ENCODE data around the gene ATG3.
"Not testable (repeated sequence)": the region's sequence is repeated elsewhere in the genome, so short reads cannot be mapped to it uniquely, and the experiment has no call there.

ATG3 gene

GRCh38 chr3:112585782-112586181, 24.0 kb upstream of the ATG3 start:
- Histone ChIP-seq H3K9me3 (ENCODE audit: control insufficient read depth, insufficient read depth, low read length) (no peaks in the 10 kb centered on the region), H3K9ac (ENCODE audit: low read depth, low read length) (no peak overlapping the region), H3K36me3 (ENCODE audit: control insufficient read depth, insufficient read depth, low read length) (no peaks in the 10 kb centered on the region), H3K4me3 (ENCODE audit: low read depth, low read length) (no peak overlapping the region), H3K4me1 (ENCODE audit: control insufficient read depth, insufficient read depth, low read length) (no peaks in the 10 kb centered on the region), H3K27me3 (ENCODE audit: control insufficient read depth, insufficient read depth, low read length) (no peaks in the 10 kb centered on the region)

GRCh38 chr3:112583105-112583504, 21.3 kb upstream of the ATG3 start:
- Histone ChIP-seq H3K36me3 (ENCODE audit: control insufficient read depth, insufficient read depth, low read length) (no peaks in the 10 kb centered on the region), H3K4me1 (ENCODE audit: control insufficient read depth, insufficient read depth, low read length) (no peaks in the 10 kb centered on the region), H3K9me3 (ENCODE audit: control insufficient read depth, insufficient read depth, low read length) (no peaks in the 10 kb centered on the region), H3K27me3 (ENCODE audit: control insufficient read depth, insufficient read depth, low read length) (no peaks in the 10 kb centered on the region), H3K4me3 (ENCODE audit: low read depth, low read length) (no peak overlapping the region), H3K9ac (ENCODE audit: low read depth, low read length) (no peak overlapping the region)

GRCh38 chr3:112582244-112582874, 20.6 kb upstream of the ATG3 start:
- Histone ChIP-seq H3K36me3 (ENCODE audit: control insufficient read depth, insufficient read depth, low read length) (no peaks in the 10 kb centered on the region), H3K9ac (ENCODE audit: low read depth, low read length) (no peak overlapping the region), H3K9me3 (ENCODE audit: control insufficient read depth, insufficient read depth, low read length) (no peaks in the 10 kb centered on the region), H3K4me1 (ENCODE audit: control insufficient read depth, insufficient read depth, low read length) (no peaks in the 10 kb centered on the region), H3K4me3 (ENCODE audit: low read depth, low read length) (no peak overlapping the region), H3K27me3 (ENCODE audit: control insufficient read depth, insufficient read depth, low read length) (no peaks in the 10 kb centered on the region)

- H3K27me3 ChIP-seq (ENCODE audit: control insufficient read depth, insufficient read depth, low read length), result no peaks in the 10 kb centered on the region
- no peak overlapping the region for H3K9ac ChIP-seq (ENCODE audit: low read depth, low read length)
- H3K36me3 ChIP-seq (ENCODE audit: control insufficient read depth, insufficient read depth, low read length), result no peaks in the 10 kb centered on the region
These were observed 17.9 kb upstream of the ATG3 start for GRCh38 chr3:112579697-112580096.

GRCh38 chr3:112579232-112579631, 17.5 kb upstream of the ATG3 start:
- Histone ChIP-seq H3K4me3 (ENCODE audit: low read depth, low read length) (no peak overlapping the region), H3K27me3 (ENCODE audit: control insufficient read depth, insufficient read depth, low read length) (no peaks in the 10 kb centered on the region), H3K36me3 (ENCODE audit: control insufficient read depth, insufficient read depth, low read length) (no peaks in the 10 kb centered on the region), H3K9me3 (ENCODE audit: control insufficient read depth, insufficient read depth, low read length) (no peaks in the 10 kb centered on the region), H3K4me1 (ENCODE audit: control insufficient read depth, insufficient read depth, low read length) (no peaks in the 10 kb centered on the region), H3K9ac (ENCODE audit: low read depth, low read length) (no peak overlapping the region)

More at GRCh38 chr3:112579697-112580096, 17.9 kb upstream of the ATG3 start:
- H3K4me3 ChIP-seq (ENCODE audit: low read depth, low read length), result no peak overlapping the region
- no peaks in the 10 kb centered on the region for H3K4me1 ChIP-seq (ENCODE audit: control insufficient read depth, insufficient read depth, low read length)
- H3K9me3 ChIP-seq (ENCODE audit: control insufficient read depth, insufficient read depth, low read length), result no peaks in the 10 kb centered on the region

GRCh38 chr3:112572701-112573100, 10.9 kb upstream of the ATG3 start:
- Histone ChIP-seq H3K9ac (ENCODE audit: low read depth, low read length) (no peak overlapping the region), H3K4me3 (ENCODE audit: low read depth, low read length) (no peak overlapping the region), H3K4me1 (ENCODE audit: control insufficient read depth, insufficient read depth, low read length) (no peaks in the 10 kb centered on the region), H3K36me3 (ENCODE audit: control insufficient read depth, insufficient read depth, low read length) (peaks cover 7% of the 10 kb centered on the region), H3K27me3 (ENCODE audit: control insufficient read depth, insufficient read depth, low read length) (no peaks in the 10 kb centered on the region), H3K9me3 (ENCODE audit: control insufficient read depth, insufficient read depth, low read length) (no peaks in the 10 kb centered on the region)

DNA sequence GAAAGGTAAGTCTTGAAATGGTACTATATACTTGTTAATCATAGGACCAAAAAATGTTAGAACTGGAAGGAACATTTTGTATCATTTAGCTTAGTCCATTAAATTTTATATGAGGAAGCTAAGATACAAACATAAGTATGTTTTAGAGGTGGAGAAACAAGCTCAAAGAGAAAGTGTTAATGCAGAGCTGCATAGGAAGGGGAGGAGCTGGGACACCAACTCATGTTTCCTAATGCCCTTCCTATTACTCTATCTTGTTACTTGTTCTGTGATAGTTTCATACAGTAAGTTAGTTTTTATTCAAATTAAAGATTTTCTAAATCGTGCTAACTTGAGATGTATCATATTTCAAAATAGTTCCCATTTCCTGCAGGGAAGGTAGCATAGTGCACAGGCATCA, 7.5 kb upstream of the ATG3 start:
- Histone ChIP-seq H3K4me1 (ENCODE audit: control insufficient read depth, insufficient read depth, low read length) (peaks cover 6% of the 10 kb centered on the region), H3K9ac (ENCODE audit: low read depth, low read length) (no peak overlapping the region), H3K36me3 (ENCODE audit: control insufficient read depth, insufficient read depth, low read length) (peaks cover 7% of the 10 kb centered on the region), H3K4me3 (ENCODE audit: low read depth, low read length) (no peak overlapping the region), H3K9me3 (ENCODE audit: control insufficient read depth, insufficient read depth, low read length) (no peaks in the 10 kb centered on the region), H3K27me3 (ENCODE audit: control insufficient read depth, insufficient read depth, low read length) (no peaks in the 10 kb centered on the region)

DNA sequence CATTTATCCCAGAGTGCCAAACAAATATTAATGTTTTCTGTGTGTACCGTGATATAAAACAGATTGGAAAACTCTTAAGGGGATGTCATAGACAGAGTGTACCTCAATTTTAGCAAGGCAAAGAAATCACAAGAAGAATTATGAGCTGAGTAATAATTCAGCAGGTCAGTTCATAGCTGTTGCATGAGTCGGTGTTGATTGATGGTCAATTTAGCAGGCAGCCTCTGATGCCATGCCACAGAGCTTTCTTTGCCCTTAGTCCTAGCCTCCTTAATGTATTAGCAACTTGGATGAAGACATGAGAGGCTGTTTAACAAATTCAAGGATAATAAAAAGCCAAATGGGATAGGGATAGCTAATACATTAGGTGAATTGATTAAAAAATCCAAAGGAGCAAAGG, 6.9 kb upstream of the ATG3 start:
- Histone ChIP-seq H3K36me3 (ENCODE audit: control insufficient read depth, insufficient read depth, low read length) (peaks cover 7% of the 10 kb centered on the region), H3K9ac (ENCODE audit: low read depth, low read length) (no peak overlapping the region), H3K9me3 (ENCODE audit: control insufficient read depth, insufficient read depth, low read length) (no peaks in the 10 kb centered on the region), H3K4me3 (ENCODE audit: low read depth, low read length) (no peak overlapping the region), H3K4me1 (ENCODE audit: control insufficient read depth, insufficient read depth, low read length) (peaks cover 8% of the 10 kb centered on the region), H3K27me3 (ENCODE audit: control insufficient read depth, insufficient read depth, low read length) (no peaks in the 10 kb centered on the region)

GRCh38 chr3:112564940-112565305, 3.2 kb upstream of the ATG3 start:
- H3K9me3 ChIP-seq (ENCODE audit: control insufficient read depth, insufficient read depth, low read length), result no peaks in the 10 kb centered on the region
- no peaks in the 10 kb centered on the region for H3K36me3 ChIP-seq (ENCODE audit: control insufficient read depth, insufficient read depth, low read length)
- peaks cover 12% of the 10 kb centered on the region for H3K4me1 ChIP-seq (ENCODE audit: control insufficient read depth, insufficient read depth, low read length)
- H3K9ac ChIP-seq (ENCODE audit: low read depth, low read length), result no peak overlapping the region
- peak overlapping the region; percentile 27 for H3K4me3 ChIP-seq (ENCODE audit: low read depth, low read length)
- no peaks in the 10 kb centered on the region for H3K27me3 ChIP-seq (ENCODE audit: control insufficient read depth, insufficient read depth, low read length)

DNA sequence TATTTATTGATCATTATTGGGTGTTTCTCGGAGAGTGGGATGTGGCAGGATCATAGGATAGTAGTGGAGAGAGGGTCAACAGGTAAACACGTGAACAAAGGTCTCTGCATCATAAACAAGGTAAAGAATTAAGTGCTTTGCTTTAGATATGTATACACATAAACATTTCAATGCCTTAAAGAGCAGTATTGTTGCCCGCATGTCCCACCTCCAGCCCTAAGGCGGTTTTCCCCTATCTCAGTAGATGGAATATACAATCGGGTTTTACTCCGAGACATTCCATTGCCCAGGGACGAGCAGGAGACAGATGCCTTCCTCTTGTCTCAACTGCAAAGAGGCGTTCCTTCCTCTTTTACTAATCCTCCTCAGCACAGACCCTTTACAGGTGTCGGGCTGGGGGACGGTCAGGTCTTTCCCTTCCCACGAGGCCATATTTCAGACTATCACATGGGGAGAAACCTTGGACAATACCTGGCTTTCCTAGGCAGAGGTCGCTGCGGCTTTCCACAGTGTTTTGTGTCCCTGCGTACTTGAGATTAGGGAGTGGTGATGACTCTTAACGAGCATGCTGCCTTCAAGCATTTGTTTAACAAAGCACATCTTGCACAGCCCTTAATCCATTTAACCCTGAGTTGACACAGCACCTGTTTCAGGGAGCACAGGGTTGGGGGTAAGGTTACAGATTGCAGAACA, 2.6 kb upstream of the ATG3 start:
- H3K9ac ChIP-seq (ENCODE audit: low read depth, low read length); H3K36me3 ChIP-seq (ENCODE audit: control insufficient read depth, insufficient read depth, low read length); H3K27me3 ChIP-seq (ENCODE audit: control insufficient read depth, insufficient read depth, low read length); H3K9me3 ChIP-seq (ENCODE audit: control insufficient read depth, insufficient read depth, low read length): not testable (repeated sequence)
- peaks cover 17% of the 10 kb centered on the region for H3K4me1 ChIP-seq (ENCODE audit: control insufficient read depth, insufficient read depth, low read length)
- peak overlapping the region; percentile 97 for H3K4me3 ChIP-seq (ENCODE audit: low read depth, low read length)

DNA sequence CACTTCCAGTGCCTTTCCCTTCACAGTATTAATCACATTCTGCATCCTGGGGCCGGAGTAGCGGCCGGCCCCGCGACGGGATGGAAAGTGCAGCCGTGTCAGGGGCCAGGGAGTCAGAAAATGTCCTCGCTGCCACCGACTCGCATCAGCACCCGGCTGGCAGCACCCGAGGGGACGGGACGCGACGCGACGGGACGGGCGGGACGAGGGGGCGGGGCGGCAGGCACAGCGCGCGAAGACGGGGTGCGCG, 353 bp downstream of the ATG3 start:
- no peaks in the 10 kb centered on the region for H3K9me3 ChIP-seq (ENCODE audit: control insufficient read depth, insufficient read depth, low read length)
- peaks cover 20% of the 10 kb centered on the region for H3K4me1 ChIP-seq (ENCODE audit: control insufficient read depth, insufficient read depth, low read length)
- H3K4me3 ChIP-seq (ENCODE audit: low read depth, low read length), result peak overlapping the region; percentile 97
- H3K27me3 ChIP-seq (ENCODE audit: control insufficient read depth, insufficient read depth, low read length), result no peaks in the 10 kb centered on the region
- no peaks in the 10 kb centered on the region for H3K36me3 ChIP-seq (ENCODE audit: control insufficient read depth, insufficient read depth, low read length)
- peak overlapping the region; percentile 67 for H3K9ac ChIP-seq (ENCODE audit: low read depth, low read length)

DNA sequence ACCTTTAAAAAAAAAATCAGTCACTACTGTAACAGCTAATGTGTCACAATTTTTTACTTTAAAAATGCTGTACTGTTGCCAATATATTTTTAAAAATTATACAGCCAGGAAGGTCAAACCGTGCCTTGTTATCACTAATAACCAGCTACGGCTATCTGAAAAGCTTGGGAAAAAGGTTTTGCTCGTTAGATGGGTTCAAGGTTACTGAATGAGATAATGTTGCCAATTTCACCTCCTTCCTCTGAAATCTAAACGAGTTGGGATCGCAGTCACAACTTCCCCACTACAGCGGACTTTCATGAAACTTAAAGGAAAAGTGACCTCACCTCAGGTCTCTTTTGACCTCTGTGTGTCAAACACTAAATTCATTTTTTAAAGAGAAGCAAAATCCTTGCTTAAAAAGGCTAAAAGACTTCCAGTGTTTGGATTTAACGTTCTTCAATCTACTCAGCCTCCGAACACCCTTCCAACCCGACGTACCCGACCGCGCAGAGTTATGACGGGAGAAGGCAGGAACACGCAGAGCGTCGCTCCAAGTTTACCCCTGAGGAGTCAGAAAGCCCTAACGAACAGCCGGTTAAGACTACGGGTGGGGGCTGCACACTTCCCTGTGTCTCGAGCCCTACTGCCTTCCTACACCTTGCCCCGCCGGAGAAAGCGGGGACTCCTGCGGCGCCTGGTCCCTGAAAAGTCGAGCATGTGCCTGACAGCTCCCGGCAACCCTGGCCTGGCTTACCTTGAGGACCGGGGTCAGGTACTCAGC, 860 bp downstream of the ATG3 start:
- H3K36me3 ChIP-seq (ENCODE audit: control insufficient read depth, insufficient read depth, low read length), result peaks cover under 1% of the 10 kb centered on the region
- no peaks in the 10 kb centered on the region for H3K9me3 ChIP-seq (ENCODE audit: control insufficient read depth, insufficient read depth, low read length)

More for the DNA sequence above, 860 bp downstream of the ATG3 start:
- peaks cover 20% of the 10 kb centered on the region for H3K4me1 ChIP-seq (ENCODE audit: control insufficient read depth, insufficient read depth, low read length)
- H3K4me3 ChIP-seq (ENCODE audit: low read depth, low read length), result peak overlapping the region; percentile 97
- no peaks in the 10 kb centered on the region for H3K27me3 ChIP-seq (ENCODE audit: control insufficient read depth, insufficient read depth, low read length)
- peak overlapping the region; percentile 67 for H3K9ac ChIP-seq (ENCODE audit: low read depth, low read length)

Data from iPS-15b (cell line).